SU-DHL-6 (cell line): ENCODE results near the gene FBXO44.

Experiments used
- H2AFZ ChIP-seq: fragments of 200-600 bp; sonication (generic); 2 replicates; pipeline ENCODE4 v1.6.1; 2014; ENCODE audit warnings: low read depth, mild to moderate bottlenecking, moderate library complexity, mixed read lengths, antibody characterized with exemption, low read length; ENCODE audit not compliant: severe bottlenecking
- H3F3A ChIP-seq: fragments of 200-600 bp; shearing (Covaris generic); 2 replicates; pipeline ENCODE4 v1.6.0; 2016; ENCODE audit warnings: antibody characterized with exemption, mild to moderate bottlenecking; ENCODE audit not compliant: insufficient read depth
- H3K27ac ChIP-seq: fragments of 200-600 bp; sonication (generic); 2 replicates; pipeline ENCODE4 v1.5.1; 2016; ENCODE audit warnings: low read depth, mild to moderate bottlenecking, low read length, moderate library complexity, mixed read lengths
- H3K27me3 ChIP-seq: fragments of 200-600 bp; sonication (generic), shearing (Covaris generic); 2 replicates; pipeline ENCODE4 v1.6.0; 2014; ENCODE audit warnings: mild to moderate bottlenecking, low read length
- H3K36me3 ChIP-seq: fragments of 200-600 bp; sonication (generic); 2 replicates; pipeline ENCODE4 v1.6.1; 2014; ENCODE audit warnings: mild to moderate bottlenecking, low read length, mixed read lengths
- H3K4me2 ChIP-seq: fragments of 300-600, 200-600 bp; shearing (Covaris generic), sonication (generic); 2 replicates; pipeline ENCODE4 v1.6.0; 2014; ENCODE audit warnings: low read length, low read depth, mild to moderate bottlenecking; ENCODE audit not compliant: poor library complexity, severe bottlenecking
- H3K4me3 ChIP-seq: fragments of 200-600 bp; sonication (generic); 2 replicates; pipeline ENCODE4 v1.5.1; 2014; ENCODE audit warnings: antibody characterized with exemption, low read length, mild to moderate bottlenecking, mixed read lengths; ENCODE audit not compliant: insufficient read depth, poor library complexity, severe bottlenecking
- H3K79me2 ChIP-seq: fragments of 200-600 bp; sonication (generic); 2 replicates; pipeline ENCODE4 v1.6.1; 2014; ENCODE audit warnings: mild to moderate bottlenecking, low read length, moderate library complexity; ENCODE audit not compliant: insufficient read depth
- H3K9ac ChIP-seq: fragments of 200-600 bp; sonication (generic); 2 replicates; pipeline ENCODE4 v1.7.0; 2014; ENCODE audit warnings: mild to moderate bottlenecking, low read length
- H3K9me2 ChIP-seq: fragments of 200-600 bp; sonication (generic); replicated peaks from 2 replicates; pipeline ENCODE4 v1.6.1; 2014; ENCODE audit warnings: low read length; ENCODE audit not compliant: insufficient read depth
- H3K9me3 ChIP-seq: fragments of 200-600 bp; sonication (generic); 2 replicates; pipeline ENCODE4 v1.6.1; 2014; ENCODE audit warnings: low read length, mixed read lengths; ENCODE audit not compliant: insufficient read depth
- H4K20me1 ChIP-seq: fragments of 200-600 bp; sonication (generic); 2 replicates; pipeline ENCODE4 v1.6.1; 2014; ENCODE audit warnings: low read depth, mild to moderate bottlenecking, antibody characterized with exemption, low read length, moderate library complexity, mixed read lengths
- CTCF ChIP-seq: fragments of 200-600 bp; sonication (generic); IDR thresholded peaks from one replicate; pipeline ENCODE4 v1.5.1; 2017; ENCODE audit warnings: antibody characterized with exemption, mild to moderate bottlenecking, low read length, moderate library complexity; ENCODE audit not compliant: insufficient read depth, poor library complexity, severe bottlenecking
- EZH2phosphoT487 ChIP-seq: fragments of 200-600 bp; sonication (generic), shearing (Covaris generic); conservative IDR thresholded peaks from 2 replicates; pipeline ENCODE4 v1.6.1; 2018; ENCODE audit warnings: mild to moderate bottlenecking, antibody characterized with exemption, low read length, moderate library complexity, mixed read lengths

Gene FBXO44

DNA sequence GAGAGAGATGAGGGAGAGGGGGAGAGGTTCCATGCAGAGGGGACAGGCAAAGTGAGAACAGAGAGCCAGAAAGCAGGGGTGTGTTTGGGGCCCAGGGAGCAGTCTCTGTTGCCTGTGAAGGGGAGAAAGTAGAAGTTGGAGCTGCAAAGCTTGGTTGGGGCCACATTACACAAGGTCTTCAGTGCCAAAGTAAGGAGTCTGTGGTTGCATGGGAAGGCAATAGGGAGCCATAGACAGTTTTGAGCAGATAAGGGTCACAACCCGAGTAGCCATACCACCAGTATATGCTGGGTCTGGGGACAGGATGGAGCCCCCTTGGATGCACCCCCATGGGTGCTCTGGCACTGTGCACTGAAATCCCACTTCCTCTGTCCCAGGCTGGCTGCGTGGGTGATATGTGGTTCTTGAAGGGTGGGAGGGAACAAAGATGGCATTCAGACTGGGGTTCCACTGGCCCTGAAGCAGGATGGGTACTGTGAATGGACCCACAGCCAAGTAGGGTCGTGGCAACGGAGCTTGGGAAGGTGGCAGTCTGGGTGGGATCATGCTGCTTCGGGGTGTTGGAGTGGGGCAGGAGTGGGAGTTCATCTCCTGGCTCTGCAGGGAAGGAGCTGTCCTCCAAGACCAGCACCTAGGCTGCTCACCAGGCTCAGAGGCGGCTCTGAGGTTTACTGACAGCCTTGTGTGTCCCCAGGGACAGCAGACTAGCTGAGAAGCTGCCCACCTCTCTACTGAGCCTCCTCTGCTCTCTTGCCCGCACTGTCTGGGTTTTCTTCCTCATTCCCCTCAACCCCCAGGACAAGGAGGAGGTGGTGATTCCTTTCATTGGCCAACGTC lies 48.9 kb downstream of the FBXO44 start:
- no peak overlapping the region for H3K4me2 ChIP-seq
- H3K36me3 ChIP-seq = no peaks in the 10 kb centered on the region
- H4K20me1 ChIP-seq = no peaks in the 10 kb centered on the region
- H3K9me3 ChIP-seq = no peaks in the 10 kb centered on the region
- no peaks in the 10 kb centered on the region for H3K9me2 ChIP-seq
- no peak overlapping the region for H2AFZ ChIP-seq
- H3K27me3 ChIP-seq = no peaks in the 10 kb centered on the region
- no peaks in the 10 kb centered on the region for H3K79me2 ChIP-seq
- TF ChIP-seq EZH2phosphoT487 (no peak), CTCF (no peak)
- H3K9ac ChIP-seq = no peak overlapping the region
- H3K4me3 ChIP-seq = no peak overlapping the region
- no peak overlapping the region for H3K27ac ChIP-seq
- H3F3A ChIP-seq = no peaks in the 10 kb centered on the region

GRCh38 chr1:11704194-11704529 lies 49.5 kb downstream of the FBXO44 start:
- no peaks in the 10 kb centered on the region for H3K9me3 ChIP-seq
- H4K20me1 ChIP-seq = no peaks in the 10 kb centered on the region
- H3K36me3 ChIP-seq = no peaks in the 10 kb centered on the region
- no peaks in the 10 kb centered on the region for H3K79me2 ChIP-seq
- no peak overlapping the region for H3K4me3 ChIP-seq
- no peak overlapping the region for H3K27ac ChIP-seq
- no peaks in the 10 kb centered on the region for H3K9me2 ChIP-seq
- no peaks in the 10 kb centered on the region for H3F3A ChIP-seq
- no peak overlapping the region for H3K4me2 ChIP-seq
- no peak for TF ChIP-seq EZH2phosphoT487
- TF ChIP-seq CTCF = no peak
- H2AFZ ChIP-seq = no peak overlapping the region
- no peaks in the 10 kb centered on the region for H3K27me3 ChIP-seq
- H3K9ac ChIP-seq = no peak overlapping the region

GRCh38 chr1:11704691-11705475 lies 50.2 kb downstream of the FBXO44 start:
- H3K9me3 ChIP-seq = no peaks in the 10 kb centered on the region
- no peaks in the 10 kb centered on the region for H3K9me2 ChIP-seq
- H2AFZ ChIP-seq = no peak overlapping the region
- H3K36me3 ChIP-seq = no peaks in the 10 kb centered on the region
- TF ChIP-seq EZH2phosphoT487 = no peak
- TF ChIP-seq CTCF = no peak
- no peak overlapping the region for H3K27ac ChIP-seq
- no peaks in the 10 kb centered on the region for H3K79me2 ChIP-seq
- no peaks in the 10 kb centered on the region for H4K20me1 ChIP-seq
- H3K4me3 ChIP-seq = no peak overlapping the region
- no peak overlapping the region for H3K9ac ChIP-seq
- H3F3A ChIP-seq = no peaks in the 10 kb centered on the region
- H3K27me3 ChIP-seq = no peaks in the 10 kb centered on the region
- no peak overlapping the region for H3K4me2 ChIP-seq
